A549 (cell line): ENCODE measurements around the gene AEBP1.

Experiments
- CHD4 ChIP-seq: fragments of 200-600 bp; sonication (generic); IDR thresholded peaks from 2 replicates; pipeline ENCODE4 v1.6.1; 2016; ENCODE audit warnings: antibody characterized with exemption, mild to moderate bottlenecking, borderline replicate concordance
- CTCF ChIP-seq: fragments of >200 bp; sonication (Bioruptor Twin); formaldehyde crosslinking; IDR thresholded peaks from 3 replicates; pipeline ENCODE4 v1.5.1; 2016
- EHMT2 ChIP-seq: fragments of 200-600 bp; sonication (generic); IDR thresholded peaks from 2 replicates; pipeline ENCODE4 v1.6.1; 2016; ENCODE audit warnings: antibody characterized with exemption, low read depth, mild to moderate bottlenecking, moderate library complexity
- EP300 ChIP-seq, 2 experiments: fragments of >200 bp; sonication (Bioruptor Twin); formaldehyde crosslinking; IDR thresholded peaks; 2 replicates in 1 of 2; 3 replicates in 1 of 2; pipeline ENCODE4 v1.6.1; 2016 to 2017
- HDAC2 ChIP-seq: fragments of 200-600 bp; sonication (generic); IDR thresholded peaks from 2 replicates; pipeline ENCODE4 v1.6.1; 2016
- JUNB ChIP-seq: fragments of >200 bp; sonication (Bioruptor Twin); formaldehyde crosslinking; IDR thresholded peaks from 2 replicates; pipeline ENCODE4 v1.6.1; 2016
- POLR2A ChIP-seq: IDR thresholded peaks from 2 replicates; pipeline ENCODE4 v1.6.1; 2012; ENCODE audit warnings: mild to moderate bottlenecking, low read length
- POLR2AphosphoS2 ChIP-seq: conservative IDR thresholded peaks from 2 replicates; pipeline ENCODE4 v1.6.1; 2012; ENCODE audit warnings: low read length, improper control_type of control experiment, inconsistent platforms
- REST ChIP-seq: fragments of 200-600 bp; sonication (generic); IDR thresholded peaks from 2 replicates; pipeline ENCODE4 v1.6.1; 2016; ENCODE audit warnings: antibody characterized with exemption, mild to moderate bottlenecking, moderate library complexity
- TP53 ChIP-seq: fragments of 250-450 bp; sonication (Bioruptor Pico); IDR thresholded peaks from 2 replicates; pipeline ENCODE4 v1.5.0; 2021; ENCODE audit warnings: mild to moderate bottlenecking, moderate library complexity
- ZC3H11A ChIP-seq: fragments of 450-650 bp; IDR thresholded peaks from 2 replicates; pipeline ENCODE4 v1.6.1; 2014; ENCODE audit warnings: antibody characterized with exemption, mild to moderate bottlenecking

GRCh38 chr7:44134943-44135628, 30.9 kb downstream of the AEBP1 start:
- TF ChIP-seq JUNB (no peak), POLR2A (no peak), REST (no peak), HDAC2 (no peak), CTCF (no peak), ZC3H11A (no peak), POLR2AphosphoS2 (no peak), CHD4 (no peak), EP300 (IDR thresholded peaks at IDR 0.05) (no peak), TP53 (no peak), EHMT2 (no peak)
